Stimulated activated naive B cell treated with anti-CD40 and anti-IgM and Interleukin-4, amounts not matched to agents 10 μg/mL and 1 μg/mL and 100 μg/mL, for 72 hours (primary cell): Measurements from ENCODE around the gene SYT15.

ENCODE experiments used
- ATAC-seq, 2 donors: fragments of 150-1000 bp; cut with Tn5 transposase; replicated peaks; 2 replicates each; pipeline ENCODE4 v1.10.0; 2021; ENCODE audit warnings: moderate library complexity in 1 of 2
- DNase-seq: peaks from one replicate; pipeline ENCODE4 v3.0.0; 2021
- H3K27ac Mint-ChIP-seq: one replicate; pipeline ENCODE4 v1.8.0; 2022; ENCODE audit warnings: mild to moderate bottlenecking, mixed read lengths
- H3K27me3 Mint-ChIP-seq, 2 donors: one replicate each; pipeline ENCODE4 v1.8.0; 2022; ENCODE audit warnings: mixed read lengths in 2 of 2
- H3K36me3 Mint-ChIP-seq, 2 donors: one replicate each; pipeline ENCODE4 v1.8.0; 2022; ENCODE audit warnings: mixed read lengths in 2 of 2, mild to moderate bottlenecking in 1 of 2
- H3K4me1 Mint-ChIP-seq, 2 donors: one replicate each; pipeline ENCODE4 v1.8.0; 2022; ENCODE audit warnings: mixed read lengths in 2 of 2, mild to moderate bottlenecking in 1 of 2
- H3K4me3 Mint-ChIP-seq, 2 donors: one replicate each; pipeline ENCODE4 v1.8.0; 2022; ENCODE audit warnings: mild to moderate bottlenecking in 2 of 2, mixed read lengths in 2 of 2, moderate library complexity in 1 of 2
- H3K9me3 Mint-ChIP-seq, 2 donors: one replicate each; pipeline ENCODE4 v1.8.0; 2022; ENCODE audit warnings: mixed read lengths in 2 of 2, mild to moderate bottlenecking in 1 of 2

Gene SYT15

GRCh38 chr10:46541017-46541661, 37.8 kb upstream of the SYT15 start:
- no peak for DNase-seq
- H3K4me3 Mint-ChIP-seq, result peak overlapping the region in 1 of 2 donors; percentile 20
- peaks cover 42 to 67% of the 10 kb centered on the region in 2 donors for H3K27me3 Mint-ChIP-seq
- H3K4me1 Mint-ChIP-seq, result peaks cover 0 to 5% of the 10 kb centered on the region in 2 donors
- no peak for ATAC-seq
- H3K27ac Mint-ChIP-seq, result no peak overlapping the region
- no peaks in the 10 kb centered on the region for H3K9me3 Mint-ChIP-seq
- H3K36me3 Mint-ChIP-seq, result no peaks in the 10 kb centered on the region

- Mint-ChIP-seq H3K4me3 (no peak overlapping the region), H3K27me3 (peaks cover 37 to 58% of the 10 kb centered on the region in 2 donors), H3K4me1 (peaks cover 0 to 5% of the 10 kb centered on the region in 2 donors), H3K27ac (no peak overlapping the region), H3K36me3 (no peaks in the 10 kb centered on the region), H3K9me3 (no peaks in the 10 kb centered on the region)
- no peak for DNase-seq
- no peak for ATAC-seq
Observed at GRCh38 chr10:46541735-46542566, 37.0 kb upstream of the SYT15 start.

- ATAC-seq (no peak), DNase-seq (no peak)
- peaks cover 0 to 5% of the 10 kb centered on the region in 2 donors for H3K4me1 Mint-ChIP-seq
- no peaks in the 10 kb centered on the region for H3K36me3 Mint-ChIP-seq
- no peak overlapping the region for H3K4me3 Mint-ChIP-seq
- H3K9me3 Mint-ChIP-seq, result no peaks in the 10 kb centered on the region
- peaks cover 30 to 51% of the 10 kb centered on the region in 2 donors for H3K27me3 Mint-ChIP-seq
- no peak overlapping the region for H3K27ac Mint-ChIP-seq
Observed at GRCh38 chr10:46542567-46543465, 36.1 kb upstream of the SYT15 start.

- ATAC-seq (no peak), DNase-seq (no peak)
- H3K36me3 Mint-ChIP-seq, result no peaks in the 10 kb centered on the region
- no peaks in the 10 kb centered on the region for H3K9me3 Mint-ChIP-seq
- peaks cover 0 to 5% of the 10 kb centered on the region in 2 donors for H3K4me1 Mint-ChIP-seq
- no peak overlapping the region for H3K4me3 Mint-ChIP-seq
- H3K27ac Mint-ChIP-seq, result no peak overlapping the region
- H3K27me3 Mint-ChIP-seq, result peaks cover 26 to 50% of the 10 kb centered on the region in 2 donors
Observed at GRCh38 chr10:46543466-46544377, 35.2 kb upstream of the SYT15 start.

GRCh38 chr10:46544989-46545791, 33.7 kb upstream of the SYT15 start:
- no peak for DNase-seq
- Mint-ChIP-seq H3K27me3 (peaks cover 18 to 41% of the 10 kb centered on the region in 2 donors), H3K36me3 (no peaks in the 10 kb centered on the region), H3K4me1 (peaks cover 0 to 5% of the 10 kb centered on the region in 2 donors), H3K4me3 (no peak overlapping the region), H3K9me3 (no peaks in the 10 kb centered on the region), H3K27ac (no peak overlapping the region)
- peak in 1 of 2 donors; percentile 36 for ATAC-seq

GRCh38 chr10:46545861-46546590, 32.9 kb upstream of the SYT15 start:
- Mint-ChIP-seq H3K36me3 (no peaks in the 10 kb centered on the region), H3K4me3 (no peak overlapping the region), H3K4me1 (no peaks in the 10 kb centered on the region), H3K27ac (no peak overlapping the region), H3K9me3 (no peaks in the 10 kb centered on the region), H3K27me3 (peaks cover 10 to 33% of the 10 kb centered on the region in 2 donors)
- DNase-seq, result no peak
- ATAC-seq, result no peak

- ATAC-seq (no peak), DNase-seq (no peak)
- Mint-ChIP-seq H3K27ac (no peak overlapping the region), H3K27me3 (peaks cover 10 to 31% of the 10 kb centered on the region in 2 donors), H3K4me1 (no peaks in the 10 kb centered on the region), H3K9me3 (no peaks in the 10 kb centered on the region), H3K36me3 (no peaks in the 10 kb centered on the region), H3K4me3 (no peak overlapping the region)
Observed at GRCh38 chr10:46546591-46547540, 32.1 kb upstream of the SYT15 start.

GRCh38 chr10:46547541-46548497, 31.1 kb upstream of the SYT15 start:
- no peaks in the 10 kb centered on the region for H3K9me3 Mint-ChIP-seq
- no peak overlapping the region for H3K27ac Mint-ChIP-seq
- H3K36me3 Mint-ChIP-seq, result no peaks in the 10 kb centered on the region
- peaks cover 5 to 22% of the 10 kb centered on the region in 2 donors for H3K27me3 Mint-ChIP-seq
- no peak for DNase-seq
- no peaks in the 10 kb centered on the region for H3K4me1 Mint-ChIP-seq
- no peak for ATAC-seq
- no peak overlapping the region for H3K4me3 Mint-ChIP-seq

- ATAC-seq (no peak), DNase-seq (no peak)
- H3K4me3 Mint-ChIP-seq, result no peak overlapping the region
- H3K27me3 Mint-ChIP-seq, result peaks cover 0 to 16% of the 10 kb centered on the region in 2 donors
- H3K4me1 Mint-ChIP-seq, result no peaks in the 10 kb centered on the region
- no peak overlapping the region for H3K27ac Mint-ChIP-seq
- H3K9me3 Mint-ChIP-seq, result no peaks in the 10 kb centered on the region
- H3K36me3 Mint-ChIP-seq, result no peaks in the 10 kb centered on the region
Observed at GRCh38 chr10:46548498-46549090, 30.3 kb upstream of the SYT15 start.

GRCh38 chr10:46549171-46550075, 29.5 kb upstream of the SYT15 start:
- no peaks in the 10 kb centered on the region for H3K36me3 Mint-ChIP-seq
- no peak for DNase-seq
- no peaks in the 10 kb centered on the region for H3K9me3 Mint-ChIP-seq
- no peak for ATAC-seq
- peaks cover 0 to 10% of the 10 kb centered on the region in 2 donors for H3K27me3 Mint-ChIP-seq
- no peak overlapping the region for H3K4me3 Mint-ChIP-seq
- no peak overlapping the region for H3K27ac Mint-ChIP-seq
- H3K4me1 Mint-ChIP-seq, result no peaks in the 10 kb centered on the region
